HUES64 (cell line): Measurements from ENCODE around the gene PLBD1.

Experiments
- H3K27ac ChIP-seq: 2 replicates; pipeline ENCODE4 v1.7.0; 2013; ENCODE audit warnings: low read depth, low read length, inconsistent platforms
- H3K27me3 ChIP-seq: 2 replicates; pipeline ENCODE4 v1.6.1; 2013; ENCODE audit warnings: mild to moderate bottlenecking, low read length; ENCODE audit not compliant: insufficient read depth
- H3K36me3 ChIP-seq: 2 replicates; pipeline ENCODE4 v1.6.1; 2013; ENCODE audit warnings: mild to moderate bottlenecking, low read length; ENCODE audit not compliant: insufficient read depth
- H3K4me1 ChIP-seq: 2 replicates; pipeline ENCODE4 v1.6.1; 2013; ENCODE audit warnings: mild to moderate bottlenecking, low read length, moderate library complexity; ENCODE audit not compliant: insufficient read depth
- H3K4me3 ChIP-seq: 2 replicates; pipeline ENCODE4 v1.5.1; 2013; ENCODE audit warnings: mild to moderate bottlenecking, low read length, moderate library complexity
- H3K9ac ChIP-seq: 2 replicates; pipeline ENCODE4 v1.6.1; 2013; ENCODE audit warnings: mild to moderate bottlenecking, low read depth, low read length
- H3K9me3 ChIP-seq: 2 replicates; pipeline ENCODE4 v1.6.1; 2013; ENCODE audit warnings: low read depth, low read length; ENCODE audit not compliant: insufficient read depth
- WGBS: fragments of 150-250, 120-280 bp; methylation state at CpG from one replicate; pipeline ENCODE4 v1.1.7; 2013; ENCODE audit warnings: missing lambda C conversion rate; 5-methylcytosine and 5-hydroxymethylcytosine counted together

Gene PLBD1

DNA sequence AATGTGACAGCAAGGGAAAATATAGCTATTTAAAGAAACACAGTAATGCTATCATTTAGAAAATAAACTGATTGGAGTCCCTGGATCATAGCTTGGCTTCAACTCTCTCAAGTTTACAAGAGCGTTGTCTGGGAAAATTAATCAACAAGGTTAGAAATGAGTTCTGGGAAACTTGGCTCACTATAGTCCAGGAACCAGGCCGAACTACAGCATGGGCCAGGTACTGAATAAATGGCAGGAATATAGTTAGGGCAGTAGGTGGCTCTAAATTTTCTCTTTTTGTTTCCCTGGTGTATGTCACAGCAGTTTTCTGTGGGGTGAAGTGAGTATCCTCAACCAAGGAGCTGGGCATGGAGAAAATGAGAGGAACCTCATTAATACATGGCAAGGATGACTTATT, 72.4 kb downstream of the PLBD1 start:
- H3K4me1 ChIP-seq: no peaks in the 10 kb centered on the region
- H3K27ac ChIP-seq: no peak overlapping the region
- no peaks in the 10 kb centered on the region for H3K27me3 ChIP-seq
- no peak overlapping the region for H3K4me3 ChIP-seq
- WGBS: 96% methylated on average over 2 of the region's 2 CpGs
- no peaks in the 10 kb centered on the region for H3K9me3 ChIP-seq
- H3K36me3 ChIP-seq: peaks cover 70% of the 10 kb centered on the region
- H3K9ac ChIP-seq: no peak overlapping the region

GRCh38 chr12:14482886-14483285, 84.8 kb downstream of the PLBD1 start:
- 100% methylated on average over 1 of the region's 2 CpGs for WGBS
- Histone ChIP-seq H3K36me3 (peaks cover 98% of the 10 kb centered on the region), H3K4me1 (no peaks in the 10 kb centered on the region), H3K27ac (no peak overlapping the region), H3K4me3 (no peak overlapping the region), H3K9me3 (no peaks in the 10 kb centered on the region), H3K9ac (no peak overlapping the region), H3K27me3 (no peaks in the 10 kb centered on the region)

DNA sequence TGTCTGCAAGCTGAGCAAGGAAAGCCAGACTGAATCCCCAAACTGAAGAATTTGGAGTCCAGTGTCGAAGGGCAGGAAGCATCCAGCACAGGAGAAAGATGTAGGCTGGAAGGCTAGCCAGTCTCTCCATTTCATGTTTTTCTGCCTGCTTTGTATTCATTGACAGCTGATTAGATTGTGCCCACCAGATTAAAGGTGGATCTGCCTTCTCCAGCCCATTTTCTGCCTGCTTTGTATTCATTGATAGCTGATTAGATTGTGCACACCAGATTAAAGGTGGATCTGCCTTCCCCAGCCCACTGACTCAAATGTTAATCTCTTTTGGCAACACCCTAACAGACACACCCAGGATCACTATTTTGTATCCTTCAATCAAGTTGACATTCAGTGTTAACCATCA, 85.3 kb downstream of the PLBD1 start:
- no peak overlapping the region for H3K27ac ChIP-seq
- peaks cover 98% of the 10 kb centered on the region for H3K36me3 ChIP-seq
- H3K9ac ChIP-seq: no peak overlapping the region
- H3K9me3 ChIP-seq: no peaks in the 10 kb centered on the region
- 96% methylated on average over 1 of the region's 1 CpG for WGBS
- no peaks in the 10 kb centered on the region for H3K4me1 ChIP-seq
- H3K27me3 ChIP-seq: no peaks in the 10 kb centered on the region
- no peak overlapping the region for H3K4me3 ChIP-seq

GRCh38 chr12:14481201-14481600, 86.5 kb downstream of the PLBD1 start:
- no peak overlapping the region for H3K9ac ChIP-seq
- no peaks in the 10 kb centered on the region for H3K9me3 ChIP-seq
- no peak overlapping the region for H3K4me3 ChIP-seq
- peaks cover 99% of the 10 kb centered on the region for H3K36me3 ChIP-seq
- H3K27ac ChIP-seq: no peak overlapping the region
- no peaks in the 10 kb centered on the region for H3K4me1 ChIP-seq
- no peaks in the 10 kb centered on the region for H3K27me3 ChIP-seq

DNA sequence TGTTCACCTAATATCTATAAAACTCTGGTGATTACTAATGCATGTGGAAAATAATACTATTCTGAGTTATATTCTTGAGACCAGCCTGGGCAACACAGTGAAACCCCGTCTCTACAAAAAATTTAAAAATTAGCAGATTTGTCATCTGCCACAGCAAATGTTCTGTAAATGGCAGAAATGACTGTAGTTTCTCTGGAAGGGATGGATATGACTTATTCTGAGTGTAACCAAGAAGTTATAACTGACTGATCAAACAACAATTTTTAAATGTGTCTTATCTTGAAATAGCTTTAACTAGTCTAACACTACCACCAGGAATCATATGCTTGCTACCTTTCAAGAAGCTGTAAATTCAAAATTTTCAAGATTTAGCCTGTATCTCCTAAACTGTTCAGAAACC, 88.7 kb downstream of the PLBD1 start:
- H3K9me3 ChIP-seq: peaks cover 7% of the 10 kb centered on the region; the same call in 1 of the 2 replicates
- no peak overlapping the region for H3K27ac ChIP-seq
- no peaks in the 10 kb centered on the region for H3K27me3 ChIP-seq
- H3K36me3 ChIP-seq: peaks cover 98% of the 10 kb centered on the region
- H3K4me3 ChIP-seq: no peak overlapping the region
- H3K4me1 ChIP-seq: no peaks in the 10 kb centered on the region
- 93% methylated on average over 1 of the region's 1 CpG for WGBS
- H3K9ac ChIP-seq: no peak overlapping the region

DNA sequence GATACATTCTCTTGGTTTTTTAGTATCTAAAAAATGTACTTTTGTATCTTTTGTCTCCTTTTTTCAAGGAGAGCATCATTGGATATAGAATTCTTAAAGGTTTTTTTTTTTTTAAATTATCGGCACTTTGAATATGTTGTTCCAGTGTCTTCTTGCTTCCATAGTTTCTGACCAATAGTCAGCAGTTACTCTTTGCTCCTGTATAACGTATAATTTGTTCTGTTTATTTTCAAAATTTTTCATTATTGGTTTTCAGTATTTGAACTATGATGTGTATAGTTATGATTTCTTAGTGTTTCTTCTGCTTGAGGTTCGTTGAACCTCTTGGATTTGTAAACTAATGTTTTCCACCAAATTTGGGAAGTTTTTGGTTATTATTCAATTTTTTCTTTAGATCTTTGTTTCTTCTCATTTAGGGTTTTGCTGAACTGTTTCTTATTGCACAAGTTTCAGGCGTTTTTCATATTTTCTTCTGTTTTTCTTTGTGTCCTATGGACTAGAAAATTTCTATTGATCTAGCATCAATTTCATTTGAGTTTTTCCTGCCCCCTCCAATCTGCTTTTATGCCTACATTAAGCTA, 93.9 kb downstream of the PLBD1 start:
- WGBS: 100% methylated on average over 3 of the region's 4 CpGs
- H3K36me3 ChIP-seq: peaks cover 98% of the 10 kb centered on the region

DNA sequence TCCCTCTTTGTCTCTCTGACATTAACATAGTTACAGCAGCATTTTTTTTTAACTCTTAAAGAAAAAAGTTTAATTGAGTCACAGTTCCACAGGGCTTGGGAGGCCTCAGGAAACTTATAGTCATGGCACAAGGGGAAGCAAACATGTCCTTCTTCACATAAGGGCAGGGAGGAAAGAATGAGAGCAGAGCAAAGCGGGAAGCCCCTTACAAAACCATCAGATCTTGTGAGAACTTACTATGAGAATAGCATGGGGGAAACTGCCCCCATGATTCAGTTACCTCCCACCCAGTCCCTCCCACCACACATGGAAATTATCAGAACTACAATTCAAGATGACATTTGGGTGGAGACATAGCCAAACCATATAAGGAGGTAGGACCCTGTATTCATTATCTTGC, 96.2 kb downstream of the PLBD1 start:
- Histone ChIP-seq H3K4me1 (no peaks in the 10 kb centered on the region), H3K9me3 (peaks cover 44% of the 10 kb centered on the region), H3K4me3 (no peak overlapping the region), H3K27ac (no peak overlapping the region), H3K36me3 (peaks cover 98% of the 10 kb centered on the region), H3K27me3 (no peaks in the 10 kb centered on the region), H3K9ac (no peak overlapping the region)
- no CpG with 5 or more reads among the region's 1 CpG for whole genome bisulfite sequencing

More for the DNA sequence above, 93.9 kb downstream of the PLBD1 start:
- H3K9me3 ChIP-seq: peaks cover 44% of the 10 kb centered on the region
- no peak overlapping the region for H3K9ac ChIP-seq
- no peak overlapping the region for H3K27ac ChIP-seq
- H3K4me3 ChIP-seq: no peak overlapping the region
- no peaks in the 10 kb centered on the region for H3K4me1 ChIP-seq
- H3K27me3 ChIP-seq: no peaks in the 10 kb centered on the region

DNA sequence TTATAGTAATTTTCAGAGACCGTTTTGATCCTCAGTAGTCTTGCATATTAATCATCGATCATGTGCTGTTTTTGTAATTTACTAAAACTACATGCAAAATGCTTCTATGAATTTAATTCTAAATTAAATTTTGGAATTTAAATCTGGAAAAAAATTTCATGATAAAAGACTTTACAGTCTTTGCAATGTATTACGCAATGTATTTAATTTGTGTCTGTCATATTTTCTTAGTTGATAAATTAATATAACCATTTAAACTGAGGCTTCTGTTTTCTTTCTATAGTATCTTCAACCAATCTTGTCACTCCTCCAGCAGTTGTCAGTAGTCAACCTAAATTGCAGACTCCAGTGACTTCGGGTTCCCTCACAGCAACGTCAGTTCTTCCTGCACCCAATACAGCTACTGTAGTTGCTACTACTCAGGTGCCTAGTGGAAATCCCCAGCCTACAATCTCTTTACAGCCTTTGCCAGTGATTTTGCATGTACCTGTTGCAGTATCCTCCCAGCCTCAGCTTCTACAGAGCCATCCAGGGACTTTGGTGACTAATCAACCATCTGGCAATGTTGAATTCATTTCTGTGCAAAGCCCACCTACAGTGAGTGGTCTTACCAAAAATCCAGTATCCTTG, 107.4 kb downstream of the PLBD1 start:
- Histone ChIP-seq H3K9ac (no peak overlapping the region), H3K27me3 (no peaks in the 10 kb centered on the region), H3K36me3 (peaks cover 95% of the 10 kb centered on the region), H3K9me3 (no peaks in the 10 kb centered on the region), H3K27ac (no peak overlapping the region), H3K4me1 (peaks cover 4% of the 10 kb centered on the region; the same call in 1 of the 2 replicates), H3K4me3 (no peak overlapping the region)
- 93% methylated on average over 2 of the region's 5 CpGs for WGBS

DNA sequence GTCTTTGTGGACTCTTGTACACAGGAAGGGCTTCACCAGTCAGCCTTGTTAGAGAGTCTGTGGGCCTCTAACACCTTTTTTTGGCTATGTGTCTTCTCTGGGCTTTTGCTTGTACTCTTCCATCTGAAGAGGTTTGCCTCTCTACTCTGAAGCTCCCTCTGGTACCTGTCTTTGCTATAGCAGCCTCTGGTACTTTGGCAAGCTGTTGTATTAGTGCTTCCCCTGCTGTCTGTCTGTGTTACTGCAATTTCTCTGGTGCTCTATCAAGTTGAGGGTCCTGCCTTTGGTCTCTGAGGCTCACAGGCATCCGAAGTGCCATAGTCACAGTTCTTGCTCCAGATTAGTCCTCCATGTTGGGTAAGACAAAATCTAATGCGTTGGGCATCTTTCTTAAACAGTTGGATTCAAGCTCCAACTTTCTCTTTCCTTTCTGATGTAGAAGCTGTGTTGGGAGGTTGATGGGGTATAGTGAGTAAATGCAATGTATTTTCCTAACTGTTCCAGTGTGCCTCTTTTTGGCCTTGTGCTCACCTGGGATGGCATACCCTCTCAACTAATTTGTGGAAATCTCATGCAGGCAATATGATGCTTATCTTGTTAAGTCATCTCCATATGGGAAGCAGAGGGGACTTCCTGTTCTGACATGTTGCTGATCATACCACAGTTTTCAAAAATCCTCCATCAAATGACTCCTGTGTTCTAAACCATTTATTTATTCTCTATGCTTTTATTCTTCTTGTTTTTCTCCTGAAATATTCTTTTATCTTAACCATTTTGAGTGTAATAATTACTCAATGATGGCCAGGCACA, 113.4 kb downstream of the PLBD1 start:
- Histone ChIP-seq H3K27me3 (no peaks in the 10 kb centered on the region), H3K9ac (no peak overlapping the region), H3K4me3 (no peak overlapping the region), H3K9me3 (no peaks in the 10 kb centered on the region), H3K4me1 (peaks cover 8% of the 10 kb centered on the region), H3K36me3 (peaks cover 57% of the 10 kb centered on the region), H3K27ac (no peak overlapping the region)
- WGBS: 61% methylated on average over 2 of the region's 2 CpGs
